Muscle of back (tissue), 10 donors: ENCODE data around the gene SFTA2. TPM values are rescaled to one million over a fixed set of nuclear protein-coding genes. Genes with fewer than 3 reads are reported as not detected.

Experiments
- polyA plus RNA-seq, 10 donors: library from polyadenylated mRNA; unstranded; fragments of 120-200 nt; gene quantifications; one replicate each; pipeline ENCODE4 v1.2.1, GENCODE V29; 2013; ENCODE audit not compliant: insufficient read length in 10 of 10

Gene SFTA2
- polyA plus RNA-seq, 10 donors = 0.29 TPM; not detected in 9

Other genes starting within 250 kb of the SFTA2 start
- gene PPP1R18, start 245.5 kb downstream of the SFTA2 start, polyA plus RNA-seq = 10 to 100 TPM; 36.4 to 51.3 (median 42.8) TPM
- 10 to 100 TPM; 28.5 to 43.1 (median 36.5) TPM for gene NRM, start 241.2 kb downstream of the SFTA2 start, polyA plus RNA-seq
- 10 to 100 TPM; 19.7 to 32.5 (median 23.9) TPM for gene MDC1, start 214.9 kb downstream of the SFTA2 start, polyA plus RNA-seq
- gene TUBB, start 211.8 kb downstream of the SFTA2 start, polyA plus RNA-seq = 1,000 to 10,000 TPM in 1 of 10 donors, 100 to 1,000 TPM in 9; 582 to 1,224 (median 866) TPM
- gene FLOT1, start 189.5 kb downstream of the SFTA2 start, polyA plus RNA-seq = 100 to 1,000 TPM in 6 of 10 donors, 10 to 100 TPM in 4; 89.4 to 116 (median 103) TPM
- 10 to 100 TPM in 2 of 10 donors, 1 to 10 TPM in 8; 7.1 to 25.4 (median 9.1) TPM for gene IER3, start 187.6 kb downstream of the SFTA2 start, polyA plus RNA-seq
- gene DDR1, start 47.7 kb downstream of the SFTA2 start, polyA plus RNA-seq = 10 to 100 TPM; 44.6 to 78.1 (median 50.8) TPM
- 10 to 100 TPM; 18.8 to 29.7 (median 21.6) TPM for gene GTF2H4, start 24.0 kb downstream of the SFTA2 start, polyA plus RNA-seq
- gene VARS2, start 17.9 kb downstream of the SFTA2 start, polyA plus RNA-seq = 10 to 100 TPM; 16.8 to 32.5 (median 25.2) TPM
- gene MUCL3, start 8.8 kb upstream of the SFTA2 start, polyA plus RNA-seq = under 1 TPM in 2 of 10 donors, not detected in 8; 0.04 to 0.05 TPM
- gene MUC21, start 51.5 kb upstream of the SFTA2 start, polyA plus RNA-seq = not detected
- 1 to 10 TPM in 1 of 10 donors, under 1 TPM in 1, not detected in 8; 0.04 to 1.2 TPM for gene MUC22, start 78.3 kb upstream of the SFTA2 start, polyA plus RNA-seq
- not detected for gene C6orf15, start 180.4 kb upstream of the SFTA2 start, polyA plus RNA-seq
- 1 to 10 TPM in 7 of 10 donors, under 1 TPM in 3; 0.12 to 2.1 (median 1.1) TPM for gene PSORS1C1, start 182.6 kb upstream of the SFTA2 start, polyA plus RNA-seq
- gene CDSN, start 188.3 kb upstream of the SFTA2 start, polyA plus RNA-seq = not detected
- under 1 TPM in 3 of 10 donors, not detected in 7; 0.14 to 0.27 (median 0.15) TPM for gene PSORS1C2, start 206.9 kb upstream of the SFTA2 start, polyA plus RNA-seq
- gene CCHCR1, start 225.6 kb upstream of the SFTA2 start, polyA plus RNA-seq = 10 to 100 TPM; 11.0 to 18.4 (median 13.5) TPM
- 10 to 100 TPM in 9 of 10 donors, 1 to 10 TPM in 1; 9.2 to 18.9 (median 11.9) TPM for gene TCF19, start 226.4 kb upstream of the SFTA2 start, polyA plus RNA-seq
- gene POU5F1, start 238.5 kb upstream of the SFTA2 start, polyA plus RNA-seq = 1 to 10 TPM in 3 of 10 donors, under 1 TPM in 6, not detected in 1; 0.41 to 3.4 (median 0.71) TPM